PC-3 (cell line): ENCODE measurements around the gene DEPP1. TPM values are rescaled to one million over a fixed set of nuclear protein-coding genes. Genes with fewer than 3 reads are reported as not detected.

ENCODE experiments used
- ATAC-seq: fragments of 200-7000 bp; cut with Tn5 transposase; 2 replicates; pipeline ENCODE4 v1.9.1; 2020; ENCODE audit warnings: mild to moderate bottlenecking, moderate library complexity
- BruUV-seq: library from RNA; stranded (reverse); fragments of 400-500 nt; replicated peaks from 2 replicates; lab custom pipeline; 2021; lab: Mats Ljungman, UMichigan
- CTCF ChIA-PET: fragments of 300-600 bp; sonication (Branson Sonifier 250); formaldehyde crosslinking; loops from one replicate; lab custom pipeline; 2022; ENCODE audit warnings: antibody characterized with exemption; lab: Charles Lee
- POLR2A ChIA-PET: fragments of 300-600 bp; sonication (Branson Sonifier 250); formaldehyde crosslinking; loops from one replicate; lab custom pipeline; 2022; ENCODE audit warnings: antibody characterized with exemption; ENCODE audit not compliant: unreplicated experiment; lab: Charles Lee
- DNase-seq: peaks from one replicate; pipeline ENCODE4 v3.0.0-alpha.2; 2015
- H2AFZ ChIP-seq: fragments of 300-600 bp; sonication (generic); 2 replicates; pipeline ENCODE4 v1.6.0; 2016; ENCODE audit warnings: antibody characterized with exemption, low read length
- H3F3A ChIP-seq: fragments of 300-600 bp; sonication (generic); one replicate; pipeline ENCODE4 v1.6.0; 2017; ENCODE audit warnings: antibody characterized with exemption, low read length, control low read depth, mild to moderate bottlenecking; ENCODE audit not compliant: unreplicated experiment
- H3K27ac ChIP-seq: fragments of 300-600 bp; sonication (generic); 2 replicates; pipeline ENCODE4 v1.5.1; 2016; ENCODE audit warnings: mild to moderate bottlenecking, low read length
- H3K27me3 ChIP-seq: fragments of 300-600 bp; sonication (generic); 2 replicates; pipeline ENCODE4 v1.6.1; 2016; ENCODE audit warnings: low read length, mixed read lengths
- H3K36me3 ChIP-seq: fragments of 300-600 bp; sonication (generic); 2 replicates; pipeline ENCODE4 v1.6.1; 2016; ENCODE audit warnings: low read depth, mixed run types, low read length, mixed read lengths
- H3K4me1 ChIP-seq: fragments of 300-600 bp; sonication (generic); 2 replicates; pipeline ENCODE4 v1.5.1; 2016; ENCODE audit warnings: low read length; ENCODE audit not compliant: insufficient read depth
- H3K4me2 ChIP-seq: fragments of 300-600 bp; sonication (generic); 2 replicates; pipeline ENCODE4 v1.6.0; 2016; ENCODE audit warnings: low read length
- H3K4me3 ChIP-seq: fragments of 300-600 bp; sonication (generic); 2 replicates; pipeline ENCODE4 v1.5.1; 2016; ENCODE audit warnings: mild to moderate bottlenecking, low read length, mixed read lengths
- H3K79me2 ChIP-seq: fragments of 300-600 bp; sonication (generic); 2 replicates; pipeline ENCODE4 v1.6.1; 2017; ENCODE audit warnings: low read length, mixed read lengths
- H3K9ac ChIP-seq: fragments of 300-600 bp; sonication (generic); 2 replicates; pipeline ENCODE4 v1.6.0; 2016; ENCODE audit warnings: mild to moderate bottlenecking, low read length
- H3K9me2 ChIP-seq: fragments of 300-600 bp; sonication (generic); replicated peaks from 2 replicates; pipeline ENCODE4 v1.6.1; 2016; ENCODE audit warnings: mixed run types, low read length, mixed read lengths
- H3K9me3 ChIP-seq: fragments of 300-600 bp; sonication (generic); 2 replicates; pipeline ENCODE4 v1.6.1; 2016; ENCODE audit warnings: low read length, mixed read lengths
- H4K20me1 ChIP-seq: fragments of 300-600 bp; sonication (generic); 2 replicates; pipeline ENCODE4 v1.6.1; 2016; ENCODE audit warnings: low read length, mixed read lengths
- EZH2 ChIP-seq: fragments of 300-600 bp; sonication (generic); IDR thresholded peaks from one replicate; pipeline ENCODE4 v1.6.1; 2017; ENCODE audit warnings: antibody characterized with exemption, mild to moderate bottlenecking, low read length; ENCODE audit not compliant: unreplicated experiment
- EZH2phosphoT487 ChIP-seq: fragments of 300-600 bp; sonication (generic); IDR thresholded peaks from 2 replicates; pipeline ENCODE4 v1.6.1; 2018; ENCODE audit warnings: mild to moderate bottlenecking, antibody characterized with exemption, low read length, borderline replicate concordance
- intact Hi-C: fragments of 100-400 bp; cut with micrococcal nuclease; formaldehyde crosslinking; loops from 2 replicates; pipeline ENCODE4 v1.9.0; 2023
- total RNA-seq: library from RNA; depleted of rRNA; stranded (reverse); fragments of >200 nt; gene quantifications from 2 replicates; pipeline ENCODE4 v1.2.3, GENCODE V29; 2014
- TF ChIP-seq, protein P1 (sequence below): fragments of 300-600 bp; sonication (generic); conservative IDR thresholded peaks from 2 replicates; pipeline ENCODE4 v1.5.1; 2017; ENCODE audit warnings: antibody characterized with exemption, low read depth, mild to moderate bottlenecking, low read length

Gene DEPP1
- total RNA-seq, 1 experiment from 2014 or later = 9.0 TPM

DNA sequence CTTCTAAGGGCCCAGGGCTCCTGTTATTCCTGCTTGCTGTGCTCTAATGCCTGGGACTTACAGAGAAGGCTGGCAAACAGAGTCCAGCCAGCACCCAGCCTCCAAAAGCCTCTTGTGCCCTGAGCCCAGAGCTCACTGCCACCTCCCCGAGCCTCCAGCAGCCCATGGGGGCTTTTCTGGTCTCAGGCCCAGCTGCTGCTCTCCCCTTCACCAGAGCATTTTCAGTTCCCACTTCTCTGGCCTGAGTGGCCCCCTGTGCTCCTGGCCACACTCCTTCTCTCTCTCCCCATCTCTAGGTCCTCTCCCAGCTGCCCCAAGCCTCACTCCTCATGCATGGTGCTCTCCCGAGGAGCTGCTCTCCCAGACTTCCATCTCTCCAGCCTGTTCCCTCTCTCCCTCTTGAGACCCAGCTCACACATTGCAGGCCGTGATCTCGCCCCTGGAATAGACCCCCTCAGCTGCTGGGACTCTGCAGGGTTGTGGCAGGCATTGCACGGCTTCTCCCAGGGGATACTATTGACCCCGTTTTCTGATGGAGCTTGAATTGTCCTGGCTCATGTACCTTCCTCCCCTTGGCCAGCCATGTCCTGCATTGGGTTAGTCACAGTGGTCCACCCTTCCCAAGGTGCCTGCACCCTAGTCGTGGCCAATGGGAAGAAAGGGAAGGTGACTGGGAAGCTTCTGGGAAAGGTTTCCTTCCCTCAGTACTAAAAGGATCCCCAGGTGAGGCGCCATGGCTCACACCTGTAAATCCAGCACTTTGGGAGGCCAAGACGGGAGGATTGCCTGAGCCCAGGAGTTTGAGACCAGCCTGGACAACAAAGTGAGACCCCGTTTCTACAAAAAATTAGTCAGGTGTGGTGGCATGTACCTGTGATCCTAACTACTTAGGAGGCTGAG, 28.0 kb downstream of the DEPP1 start:
- Histone ChIP-seq H3K79me2 (no peaks in the 10 kb centered on the region), H2AFZ (no peak overlapping the region), H3K36me3 (no peaks in the 10 kb centered on the region), H3F3A (no peaks in the 10 kb centered on the region), H3K9ac (no peak overlapping the region), H3K27me3 (no peaks in the 10 kb centered on the region), H3K9me3 (no peaks in the 10 kb centered on the region), H3K9me2 (no peaks in the 10 kb centered on the region), H3K4me1 (no peaks in the 10 kb centered on the region), H3K4me3 (no peak overlapping the region), H4K20me1 (no peaks in the 10 kb centered on the region), H3K4me2 (no peak overlapping the region), H3K27ac (no peak overlapping the region)
- CTCF ChIA-PET = no interaction called here
- intact Hi-C loops = no loop called here
- no peak for ATAC-seq
- POLR2A ChIA-PET = no interaction called here
- TF ChIP-seq EZH2 (no peak), EZH2phosphoT487 (no peak)
- TF ChIP-seq, protein P1, sequence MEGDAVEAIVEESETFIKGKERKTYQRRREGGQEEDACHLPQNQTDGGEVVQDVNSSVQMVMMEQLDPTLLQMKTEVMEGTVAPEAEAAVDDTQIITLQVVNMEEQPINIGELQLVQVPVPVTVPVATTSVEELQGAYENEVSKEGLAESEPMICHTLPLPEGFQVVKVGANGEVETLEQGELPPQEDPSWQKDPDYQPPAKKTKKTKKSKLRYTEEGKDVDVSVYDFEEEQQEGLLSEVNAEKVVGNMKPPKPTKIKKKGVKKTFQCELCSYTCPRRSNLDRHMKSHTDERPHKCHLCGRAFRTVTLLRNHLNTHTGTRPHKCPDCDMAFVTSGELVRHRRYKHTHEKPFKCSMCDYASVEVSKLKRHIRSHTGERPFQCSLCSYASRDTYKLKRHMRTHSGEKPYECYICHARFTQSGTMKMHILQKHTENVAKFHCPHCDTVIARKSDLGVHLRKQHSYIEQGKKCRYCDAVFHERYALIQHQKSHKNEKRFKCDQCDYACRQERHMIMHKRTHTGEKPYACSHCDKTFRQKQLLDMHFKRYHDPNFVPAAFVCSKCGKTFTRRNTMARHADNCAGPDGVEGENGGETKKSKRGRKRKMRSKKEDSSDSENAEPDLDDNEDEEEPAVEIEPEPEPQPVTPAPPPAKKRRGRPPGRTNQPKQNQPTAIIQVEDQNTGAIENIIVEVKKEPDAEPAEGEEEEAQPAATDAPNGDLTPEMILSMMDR = no peak
- no TSS peak for BruUV-seq
- DNase-seq = no peak

DNA sequence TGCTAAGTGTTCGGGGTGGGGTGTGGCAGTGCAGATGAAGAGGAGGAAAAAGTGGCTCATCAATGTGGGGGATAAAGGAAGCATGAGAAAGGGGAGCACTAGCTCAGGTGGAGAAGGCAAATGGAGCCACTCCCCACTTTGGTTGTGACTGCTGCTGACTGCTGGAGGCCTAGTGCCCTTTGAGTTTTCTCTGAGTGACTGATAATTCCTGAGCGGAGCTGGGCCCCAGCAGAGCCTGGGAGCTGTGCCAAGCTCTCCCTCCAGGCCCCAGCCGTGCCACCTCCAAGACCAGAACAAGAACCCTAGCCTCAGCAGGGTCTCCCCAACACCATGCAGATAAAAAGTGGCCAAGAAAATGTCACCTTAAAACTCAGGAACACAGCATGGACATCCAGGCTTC, 28.7 kb downstream of the DEPP1 start:
- Histone ChIP-seq H2AFZ (no peak overlapping the region), H3K9me2 (no peaks in the 10 kb centered on the region), H3K4me3 (no peak overlapping the region), H3K79me2 (no peaks in the 10 kb centered on the region), H3F3A (no peaks in the 10 kb centered on the region), H3K27me3 (no peaks in the 10 kb centered on the region), H3K36me3 (no peaks in the 10 kb centered on the region), H4K20me1 (no peaks in the 10 kb centered on the region), H3K9me3 (no peaks in the 10 kb centered on the region), H3K4me1 (no peaks in the 10 kb centered on the region), H3K27ac (no peak overlapping the region), H3K4me2 (no peak overlapping the region), H3K9ac (no peak overlapping the region)
- DNase-seq = no peak
- TF ChIP-seq, protein P1 = no peak
- TF ChIP-seq EZH2phosphoT487 = no peak
- TF ChIP-seq EZH2 = no peak
- CTCF ChIA-PET = no interaction called here
- ATAC-seq = no peak
- intact Hi-C loops = no loop called here
- no TSS peak for BruUV-seq
- POLR2A ChIA-PET = no interaction called here

DNA sequence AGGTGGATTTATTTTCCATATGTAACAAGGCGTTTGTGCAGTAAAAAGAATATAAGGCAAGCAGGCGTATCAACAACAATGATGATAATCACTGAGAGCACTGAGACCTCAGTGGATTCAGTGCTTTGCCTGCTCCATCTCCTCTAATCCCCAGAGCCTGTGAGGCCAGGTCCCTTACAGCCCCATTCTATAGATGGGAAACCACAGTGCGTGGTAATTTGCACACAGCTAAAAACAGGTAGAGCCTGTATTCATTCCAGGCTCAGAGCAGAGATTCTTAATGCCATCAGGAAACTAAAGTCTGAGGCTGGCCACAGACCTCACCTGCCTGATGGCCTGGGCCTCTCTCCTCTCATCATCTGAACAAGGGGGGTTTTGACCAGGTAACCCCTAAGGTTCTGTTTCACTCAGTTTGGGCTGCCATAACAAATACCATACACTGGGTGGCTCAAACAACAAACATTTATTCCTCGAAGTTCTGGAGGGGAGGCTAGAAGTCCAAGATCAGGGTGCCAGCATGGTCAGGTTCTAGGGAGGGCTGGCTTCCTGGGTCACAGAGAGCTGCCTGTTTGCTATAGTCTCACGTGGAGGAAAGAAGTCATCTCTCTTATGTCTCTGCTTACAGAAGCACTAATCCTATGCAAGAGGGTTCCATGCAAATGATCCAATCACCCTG, 29.3 kb downstream of the DEPP1 start:
- POLR2A ChIA-PET = no interaction called here

More for the DNA sequence above, 29.3 kb downstream of the DEPP1 start:
- H3K4me1 ChIP-seq = no peaks in the 10 kb centered on the region
- no peaks in the 10 kb centered on the region for H3K79me2 ChIP-seq
- H3K4me3 ChIP-seq = no peak overlapping the region
- ATAC-seq (no peak), DNase-seq (no peak)
- no peak overlapping the region for H3K4me2 ChIP-seq
- no peaks in the 10 kb centered on the region for H3K9me2 ChIP-seq
- H3K36me3 ChIP-seq = no peaks in the 10 kb centered on the region
- BruUV-seq = no TSS peak
- H4K20me1 ChIP-seq = no peaks in the 10 kb centered on the region
- no peaks in the 10 kb centered on the region for H3K9me3 ChIP-seq
- H3K27ac ChIP-seq = no peak overlapping the region
- CTCF ChIA-PET = no interaction called here
- no peaks in the 10 kb centered on the region for H3K27me3 ChIP-seq
- H2AFZ ChIP-seq = no peak overlapping the region
- H3K9ac ChIP-seq = no peak overlapping the region
- intact Hi-C loops = no loop called here
- no peaks in the 10 kb centered on the region for H3F3A ChIP-seq
- TF ChIP-seq EZH2phosphoT487 (no peak), EZH2 (no peak)
- TF ChIP-seq, protein P1 = no peak
